H1 (cell line): Measurements from ENCODE around the gene CDON. TPM values are rescaled to one million over a fixed set of nuclear protein-coding genes. Genes with fewer than 3 reads are reported as not detected.

Source experiments
- BRCA1 ChIP-seq: IDR thresholded peaks from 2 replicates; pipeline ENCODE4 v1.6.1; 2012; ENCODE audit warnings: low read depth, low read length, improper control_type of control experiment
- CHD2 ChIP-seq: IDR thresholded peaks from 2 replicates; pipeline ENCODE4 v1.6.1; 2012; ENCODE audit warnings: low read length, improper control_type of control experiment
- CHD7 ChIP-seq: fragments of 300-600 bp; sonication (generic); IDR thresholded peaks from 2 replicates; pipeline ENCODE4 v1.7.1; 2012; ENCODE audit warnings: low read length, moderate library complexity, mild to moderate bottlenecking, inconsistent platforms; ENCODE audit not compliant: insufficient replicate concordance
- polyA plus RNA-seq, 7 experiments: library from polyadenylated mRNA; depleted of rRNA in 3 of 7; stranded (reverse) in 5 of 7; unstranded in 2 of 7; fragments of >200 nt in 5 of 7; fragments of 200-250 nt in 2 of 7; gene quantifications; 1 replicate in 5 of 7; 2 replicates in 1 of 7; 4 replicates in 1 of 7; pipeline versions ENCODE4 v1.2.1 to v1.2.3, GENCODE V29; 2011 to 2013; ENCODE audit warnings: missing spikeins in 2 of 7, mixed read lengths in 2 of 7
- total RNA-seq: library from RNA; stranded (reverse); fragmentation: NEBNext Ultra II Directional; extraction: Animal tissue kit (Norgen Biotek cat#: 25700); gene quantifications from 2 replicates; pipeline ENCODE4 v1.2.1, GENCODE V29; 2021

CDON gene
- total and polyA plus RNA-seq, 2 of the 8 experiments (the other 6 are each of a cell fraction or from before 2014, with no cell fraction given): 11.0 to 32.5 TPM

- TF ChIP-seq CHD7 (no peak), CHD2 (no peak), BRCA1 (no peak)
Measured at GRCh38 chr11:125954945-125955640, 107.6 kb downstream of the CDON start (continued).
